ENCODE measurements around the gene TELO2. TPM values are rescaled to one million over a fixed set of nuclear protein-coding genes. Genes with fewer than 3 reads are reported as not detected.

TELO2 gene
- polyA plus RNA-seq, 2 of the 4 experiments (the other 2 are of a cell fraction) = 10.6 to 34.8 TPM

- Histone ChIP-seq H3K4me2 (no peak overlapping the region), H3K4me3 (no peak overlapping the region), H3K9me3 (no peaks in the 10 kb centered on the region), H3K4me1 (no peaks in the 10 kb centered on the region), H3K27ac (no peak overlapping the region)
- TF ChIP-seq POLR2A (IDR thresholded peaks at IDR 0.05; ENCODE audit: low read length) (no peak), TFCP2L1 (CRISPR knock-in tag; IDR thresholded peaks at IDR 0.05) (no peak), HMGXB4 (CRISPR knock-in tag; IDR thresholded peaks at IDR 0.05; ENCODE audit: borderline replicate concordance) (no peak), NR3C1 (IDR thresholded peaks at IDR 0.05) (no peak)
- DNase-seq (ENCODE audit: low read depth in 1 of 2, low spot score in 1 of 2) (no peak), ATAC-seq (no peak), FAIRE-seq (no peak)
- WGBS (ENCODE audit: missing lambda C conversion rate) = 98% methylated on average over 23 of the region's 42 CpGs
- CTCF ChIA-PET = interaction anchor here (0.5 to 1.4 kb wide), 2 partner anchors 74 to 723 kb away, joined by 3 read pairs; no protein-coding TSS in a partner anchor
- POLR2A ChIA-PET = no interaction called here
These were observed 9.2 kb downstream of the TELO2 start for GRCh38 chr16:1502092-1503004.

GRCh38 chr16:1503110-1503955 is 10.2 kb downstream of the TELO2 start:
- ChIA-PET CTCF (interaction anchor here (1.2 kb wide), 1 partner anchor 9 kb away, joined by 3 read pairs; no protein-coding TSS in a partner anchor), POLR2A (no interaction called here)
- no peak for FAIRE-seq
- TF ChIP-seq POLR2A (IDR thresholded peaks at IDR 0.05; ENCODE audit: low read length) = no peak
- TF ChIP-seq EHF (CRISPR knock-in tag; IDR thresholded peaks at IDR 0.05) = no peak
- no peak for TF ChIP-seq PHF8 (IDR thresholded peaks at IDR 0.05; ENCODE audit: borderline replicate concordance, low read depth)
- no peak for TF ChIP-seq MYC (IDR thresholded peaks at IDR 0.05; ENCODE audit: borderline replicate concordance, low read length)
- no peak for TF ChIP-seq RAD21 (conservative IDR thresholded peaks at IDR 0.05 in 1 of 2, IDR thresholded peaks at IDR 0.05 in 1 of 2)
- no peak for TF ChIP-seq KDM1A (IDR thresholded peaks at IDR 0.05; ENCODE audit: low read depth)
- TF ChIP-seq ZFP36 (IDR thresholded peaks at IDR 0.05; ENCODE audit: borderline replicate concordance, partially characterized antibody) = no peak
- no peak for TF ChIP-seq HES2 (IDR thresholded peaks at IDR 0.05)
- no peak for TF ChIP-seq EP300 (IDR thresholded peaks at IDR 0.05)
- TF ChIP-seq JUNB (IDR thresholded peaks at IDR 0.05) = no peak
- no peak for TF ChIP-seq TP53 (CRISPR knock-in tag; IDR thresholded peaks at IDR 0.05)
- TF ChIP-seq FOSB (CRISPR knock-in tag; IDR thresholded peaks at IDR 0.05) = no peak
- no peak for TF ChIP-seq TFCP2L1 (CRISPR knock-in tag; IDR thresholded peaks at IDR 0.05)
- TF ChIP-seq CBX2 (IDR thresholded peaks at IDR 0.05; ENCODE audit: borderline replicate concordance, low read depth) = no peak
- TF ChIP-seq POLR2AphosphoS2 (conservative IDR thresholded peaks at IDR 0.05; ENCODE audit: low read length) = no peak
- no peak for TF ChIP-seq EHMT2 (IDR thresholded peaks at IDR 0.05; ENCODE audit: low read depth)
- no peak for TF ChIP-seq ATOH8 (CRISPR knock-in tag; IDR thresholded peaks at IDR 0.05; ENCODE audit: low read depth)
- H3K4me1 ChIP-seq = no peaks in the 10 kb centered on the region
- H3K4me3 ChIP-seq = no peak overlapping the region
- no peak overlapping the region for H3K27ac ChIP-seq
- no peak for ATAC-seq
- H3K9me3 ChIP-seq = no peaks in the 10 kb centered on the region
- no peak for DNase-seq (ENCODE audit: low read depth in 1 of 2, low spot score in 1 of 2)
- 95% methylated on average over 37 of the region's 37 CpGs for WGBS (ENCODE audit: missing lambda C conversion rate)
- no peak overlapping the region for H3K4me2 ChIP-seq

All from A549 (cell line).